Endodermal cell (in vitro differentiated cells): ENCODE measurements around the gene SLC12A4. TPM values are rescaled to one million over a fixed set of nuclear protein-coding genes. Genes with fewer than 3 reads are reported as not detected.

Experiments used
- DNase-seq: peaks from one replicate; pipeline ENCODE4 v3.0.0-alpha.2; 2017
- H3K27ac ChIP-seq: 2 replicates; pipeline ENCODE4 v1.5.1; 2013; ENCODE audit warnings: mild to moderate bottlenecking, low read depth, low read length, moderate library complexity
- H3K27me3 ChIP-seq: 2 replicates; pipeline ENCODE4 v1.6.1; 2013; ENCODE audit warnings: mild to moderate bottlenecking, low read length, moderate library complexity; ENCODE audit not compliant: insufficient read depth, control insufficient read depth, poor library complexity, severe bottlenecking
- H3K36me3 ChIP-seq: 2 replicates; pipeline ENCODE4 v1.7.0; 2013; ENCODE audit warnings: mild to moderate bottlenecking, low read length, moderate library complexity; ENCODE audit not compliant: control insufficient read depth, insufficient read depth
- H3K4me1 ChIP-seq: one replicate; pipeline ENCODE4 v1.7.0; 2013; ENCODE audit warnings: low read length; ENCODE audit not compliant: control insufficient read depth, insufficient read depth
- H3K4me3 ChIP-seq: 2 replicates; pipeline ENCODE4 v1.5.1; 2013; ENCODE audit warnings: mild to moderate bottlenecking, low read length, moderate library complexity
- H3K9ac ChIP-seq: 2 replicates; pipeline ENCODE4 v1.6.1; 2013; ENCODE audit warnings: mild to moderate bottlenecking, low read length, moderate library complexity; ENCODE audit not compliant: poor library complexity, severe bottlenecking; ENCODE audit errors: extremely low read depth
- H3K9me3 ChIP-seq: 2 replicates; pipeline ENCODE4 v1.6.1; 2013; ENCODE audit warnings: mild to moderate bottlenecking, low read length, moderate library complexity; ENCODE audit not compliant: control insufficient read depth
- H3K27ac Mint-ChIP-seq: 2 replicates; pipeline ENCODE4 v1.8.0; 2020; ENCODE audit warnings: mixed read lengths
- H3K27me3 Mint-ChIP-seq: 2 replicates; pipeline ENCODE4 v1.8.0; 2021; ENCODE audit warnings: mild to moderate bottlenecking, mixed read lengths; ENCODE audit not compliant: insufficient read depth
- H3K36me3 Mint-ChIP-seq: 2 replicates; pipeline ENCODE4 v1.8.0; 2020; ENCODE audit warnings: low read depth, mixed read lengths
- H3K4me1 Mint-ChIP-seq: 2 replicates; pipeline ENCODE4 v1.8.0; 2020; ENCODE audit warnings: mixed read lengths
- H3K4me3 Mint-ChIP-seq: 2 replicates; pipeline ENCODE4 v1.8.0; 2020; ENCODE audit warnings: mild to moderate bottlenecking, moderate library complexity, mixed read lengths
- H3K9me3 Mint-ChIP-seq: 2 replicates; pipeline ENCODE4 v1.8.0; 2020; ENCODE audit warnings: mild to moderate bottlenecking, mixed read lengths
- CTCF ChIP-seq: fragments of 200-600 bp; sonication (generic); conservative IDR thresholded peaks from 2 replicates; pipeline ENCODE4 v1.5.0; 2021; ENCODE audit warnings: antibody characterized with exemption, mild to moderate bottlenecking
- WGBS, 2 experiments: methylation state at CpG; one replicate each; pipeline versions ENCODE4 v1.1.5 to v1.1.7; 2013; ENCODE audit warnings: missing lambda C conversion rate in 2 of 2, mixed read lengths in 1 of 2; ENCODE audit not compliant: insufficient coverage in 1 of 2, insufficient read length in 1 of 2; 5-methylcytosine and 5-hydroxymethylcytosine counted together
- total RNA-seq, 2 donors: library from RNA; stranded (reverse); fragmentation: NEBNext Ultra II Directional in 1 of 2; extraction: Animal tissue kit (Norgen Biotek cat#: 25700) in 1 of 2; gene quantifications; 2 replicates in 1 of 2; 3 replicates in 1 of 2; pipeline ENCODE4 v1.2.1, GENCODE V29; 2021

Gene SLC12A4
- total RNA-seq, 2 donors from 2014 or later: 37.9 to 43.4 TPM

DNA sequence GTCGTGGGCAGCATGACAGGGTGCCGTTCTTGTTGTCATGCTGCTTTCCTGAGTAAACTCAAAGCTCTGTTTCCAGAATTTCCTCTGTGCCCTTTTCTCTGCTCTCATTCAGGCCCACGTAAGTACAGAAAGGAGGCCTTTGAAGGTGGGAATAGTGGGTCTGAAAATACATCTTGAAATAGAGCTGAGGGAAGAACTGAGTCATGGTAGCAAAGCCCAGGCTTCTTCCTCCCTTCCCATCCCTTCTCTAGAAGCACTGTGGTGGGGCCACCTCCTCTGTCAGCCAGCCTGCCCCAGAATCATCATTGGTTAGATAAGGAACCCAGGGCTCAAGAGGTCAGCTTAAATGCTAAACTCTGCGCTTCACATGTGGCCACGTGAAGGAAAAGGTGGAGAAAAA is 46.2 kb downstream of the SLC12A4 start:
- H3K27me3 Mint-ChIP-seq: no peaks in the 10 kb centered on the region
- no peaks in the 10 kb centered on the region for H3K9me3 Mint-ChIP-seq
- TF ChIP-seq CTCF: no peak
- Histone ChIP-seq H3K27ac (no peak overlapping the region), H3K9me3 (no peaks in the 10 kb centered on the region), H3K27me3 (no peaks in the 10 kb centered on the region), H3K9ac (no peak overlapping the region), H3K4me1 (no peaks in the 10 kb centered on the region), H3K4me3 (no peak overlapping the region), H3K36me3 (peaks cover 6% of the 10 kb centered on the region)
- 87 to 91% methylated on average over 4 to 5 of the region's 5 CpGs for WGBS, 2 experiments
- H3K27ac Mint-ChIP-seq: peak overlapping the region; percentile 48
- no peak overlapping the region for H3K4me3 Mint-ChIP-seq
- no peak for DNase-seq
- H3K4me1 Mint-ChIP-seq: peaks cover 14% of the 10 kb centered on the region
- H3K36me3 Mint-ChIP-seq: peaks cover 19% of the 10 kb centered on the region

DNA sequence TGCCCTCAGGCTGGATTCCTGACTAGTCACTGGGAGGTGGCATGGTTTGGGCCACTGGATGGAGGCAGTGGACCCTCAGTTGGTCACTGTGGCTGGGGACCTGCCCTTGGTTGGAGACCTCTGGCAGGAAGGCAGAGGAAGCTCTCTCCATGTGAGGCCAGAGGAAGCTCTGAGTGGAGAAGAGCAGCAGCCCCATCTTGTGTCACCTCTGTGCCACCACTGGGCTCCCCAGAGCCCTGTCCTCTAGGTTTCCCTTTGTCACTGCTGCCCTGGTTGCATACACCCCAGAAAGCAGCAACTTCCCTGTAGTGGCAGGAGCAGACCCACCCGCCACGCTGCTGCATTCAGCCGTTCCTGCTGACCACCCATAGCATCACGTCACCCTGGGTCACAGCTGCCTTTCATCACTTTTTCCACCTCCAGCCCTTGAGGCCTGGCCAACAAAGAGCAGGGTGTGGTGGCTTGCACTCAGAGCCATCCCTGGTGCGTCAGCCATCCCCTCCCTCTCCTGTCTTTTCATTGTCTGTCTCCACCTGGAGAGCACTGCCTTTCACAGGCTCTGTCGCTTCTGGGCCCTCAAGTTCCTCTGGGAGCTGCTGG is 48.7 kb downstream of the SLC12A4 start:
- Histone ChIP-seq H3K9me3 (no peaks in the 10 kb centered on the region), H3K4me1 (peaks cover 3% of the 10 kb centered on the region), H3K36me3 (peaks cover 18% of the 10 kb centered on the region), H3K4me3 (no peak overlapping the region), H3K27me3 (no peaks in the 10 kb centered on the region), H3K9ac (no peak overlapping the region), H3K27ac (no peak overlapping the region)
- peak overlapping the region; percentile 70 for H3K27ac Mint-ChIP-seq
- 98 to 100% methylated on average over 4 to 6 of the region's 6 CpGs for WGBS, 2 experiments
- no peak overlapping the region for H3K4me3 Mint-ChIP-seq
- TF ChIP-seq CTCF: peak; percentile 32
- DNase-seq: no peak
- H3K4me1 Mint-ChIP-seq: peaks cover 29% of the 10 kb centered on the region
- H3K36me3 Mint-ChIP-seq: peaks cover 19% of the 10 kb centered on the region
- no peaks in the 10 kb centered on the region for H3K27me3 Mint-ChIP-seq
- H3K9me3 Mint-ChIP-seq: no peaks in the 10 kb centered on the region

DNA sequence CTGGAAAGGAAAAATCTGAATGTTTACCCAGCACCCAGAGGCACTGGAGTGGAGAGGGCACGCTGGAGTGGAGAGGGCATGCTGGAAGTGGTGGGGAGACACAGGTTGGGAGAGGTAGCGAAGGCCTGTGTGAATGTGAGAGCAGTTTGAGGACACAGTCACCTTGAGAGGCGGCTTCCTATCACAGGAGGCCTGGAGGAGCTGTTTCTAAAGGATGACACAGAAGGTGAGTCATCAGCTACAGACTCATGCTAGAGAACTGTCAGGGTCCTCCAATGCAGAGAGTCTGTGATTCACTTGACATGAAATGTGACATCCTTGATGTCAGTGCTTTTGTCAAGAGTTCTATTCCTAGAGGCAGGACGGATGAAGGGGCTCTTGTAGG is 50.6 kb downstream of the SLC12A4 start:
- no peaks in the 10 kb centered on the region for H3K9me3 Mint-ChIP-seq
- no peak for TF ChIP-seq CTCF
- no peaks in the 10 kb centered on the region for H3K27me3 Mint-ChIP-seq
- no peaks in the 10 kb centered on the region for H3K9me3 ChIP-seq
- 88 to 93% methylated on average over 3 to 4 of the region's 4 CpGs for WGBS, 2 experiments
- peaks cover 38% of the 10 kb centered on the region for H3K4me1 Mint-ChIP-seq
- H3K36me3 Mint-ChIP-seq: peaks cover 21% of the 10 kb centered on the region
- no peak for DNase-seq
- H3K27ac Mint-ChIP-seq: peak overlapping the region; percentile 36
- peaks cover 4% of the 10 kb centered on the region for H3K4me1 ChIP-seq
- no peak overlapping the region for H3K4me3 Mint-ChIP-seq
- H3K9ac ChIP-seq: no peak overlapping the region
- H3K27me3 ChIP-seq: no peaks in the 10 kb centered on the region
- H3K36me3 ChIP-seq: peaks cover 18% of the 10 kb centered on the region
- H3K4me3 ChIP-seq: no peak overlapping the region
- H3K27ac ChIP-seq: no peak overlapping the region
